Testis (tissue), 3 donors: ENCODE measurements around the gene ZDHHC8. TPM values are rescaled to one million over a fixed set of nuclear protein-coding genes. Genes with fewer than 3 reads are reported as not detected.

Experiments used
- DNase-seq: peaks from one replicate; pipeline ENCODE4 v3.0.0-alpha.2; 2019
- H3K27ac ChIP-seq, 2 donors: fragments of 200-600 bp; sonication (generic); one replicate each; pipeline ENCODE4 v1.5.1; 2019
- H3K27me3 ChIP-seq: fragments of 200-600 bp; sonication (generic); one replicate; pipeline ENCODE4 v1.5.1; 2019
- H3K36me3 ChIP-seq: fragments of 200-600 bp; sonication (generic); one replicate; pipeline ENCODE4 v1.5.1; 2017; ENCODE audit warnings: low read depth; ENCODE audit errors: missing control alignments
- H3K4me1 ChIP-seq: fragments of 200-600 bp; sonication (generic); one replicate; pipeline ENCODE4 v1.5.1; 2019
- H3K4me3 ChIP-seq, 2 donors: fragments of 200-600 bp; sonication (generic); one replicate each; pipeline ENCODE4 v1.5.1; 2017 to 2019
- H3K9me3 ChIP-seq: fragments of 200-600 bp; sonication (generic); one replicate; pipeline ENCODE4 v1.5.1; 2017
- POLR2A ChIP-seq: fragments of 450-650 bp; IDR thresholded peaks from one replicate; pipeline ENCODE4 v1.6.1; 2017; ENCODE audit warnings: antibody characterized with exemption, mild to moderate bottlenecking, moderate library complexity
- WGBS, 2 donors: methylation state at CpG; one replicate each; pipeline ENCODE4 v1.1.5; 2018; 5-methylcytosine and 5-hydroxymethylcytosine counted together
- intact Hi-C: fragments of 100-400 bp; cut with DNase I; formaldehyde crosslinking; loops from one replicate; pipeline ENCODE4 v1.15.1; 2023; ENCODE audit warnings: low total_unique reads
- polyA plus RNA-seq: library from polyadenylated mRNA; stranded (reverse); fragments of 350-450 nt; fragmentation: Illumina TruSeq; extraction: RNeasy Lipid Tissue Mini Kit (QIAGEN cat#74804); gene quantifications from one replicate; pipeline ENCODE4 v1.2.3, GENCODE V29; 2014; ENCODE audit warnings: low read depth, low replicate concordance; ENCODE audit not compliant: insufficient read depth
- total RNA-seq, 2 donors: library from RNA; depleted of rRNA; stranded (reverse); fragments of >200 nt; gene quantifications; one replicate each; pipeline ENCODE4 v1.2.3, GENCODE V29; 2016
- TF ChIP-seq, protein P1 (sequence below), 3 experiments: fragments of 450-650 bp in 2 of 3; fragments of 200-600 bp in 1 of 3; sonication (generic) in 1 of 3; IDR thresholded peaks; one replicate each; pipeline ENCODE4 v1.5.1; 2016 to 2019; ENCODE audit warnings: antibody characterized with exemption in 3 of 3, mild to moderate bottlenecking in 2 of 3, moderate library complexity in 1 of 3

The ZDHHC8 gene
- total and polyA plus RNA-seq, 3 donors from 2014 or later = 34.0 to 44.0 (median 40.9) TPM

DNA sequence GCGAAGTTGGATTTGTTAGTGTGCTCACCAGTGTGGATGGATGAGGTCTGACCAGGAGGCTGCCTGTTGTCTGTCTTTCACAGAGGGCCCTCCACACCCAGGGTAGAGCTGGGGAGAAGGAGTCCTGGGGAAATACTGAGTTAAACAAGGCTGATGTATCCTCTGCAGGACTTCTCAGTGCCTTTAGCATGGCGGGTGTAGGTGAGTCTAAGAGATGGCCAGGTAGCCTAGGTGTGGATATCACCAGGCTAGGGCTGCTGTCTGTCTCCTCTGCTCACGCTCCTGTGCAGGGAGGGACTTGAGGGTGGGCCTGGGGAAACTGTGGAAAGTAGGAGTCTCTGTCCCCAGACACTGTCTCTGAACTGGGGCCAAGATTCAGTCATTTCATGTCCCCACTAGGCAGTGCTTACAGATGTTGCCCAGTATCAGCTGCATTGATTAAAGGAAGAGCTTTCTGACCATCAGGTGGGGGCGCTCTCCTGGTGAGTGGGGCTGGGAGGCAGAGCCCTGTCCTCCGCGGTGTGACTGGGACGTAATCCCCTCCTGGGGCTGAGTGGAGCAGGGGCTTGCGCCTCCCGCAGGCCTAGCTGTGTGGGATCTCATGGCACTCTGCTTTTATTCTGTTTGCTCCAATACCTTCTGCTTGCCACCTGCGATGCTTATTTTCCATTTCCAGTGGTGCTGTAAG, 54.7 kb downstream of the ZDHHC8 start:
- DNase-seq = no peak
- no peaks in the 10 kb centered on the region for H3K4me1 ChIP-seq
- H3K27me3 ChIP-seq = no peaks in the 10 kb centered on the region
- H3K36me3 ChIP-seq = no peaks in the 10 kb centered on the region
- TF ChIP-seq, protein P1, sequence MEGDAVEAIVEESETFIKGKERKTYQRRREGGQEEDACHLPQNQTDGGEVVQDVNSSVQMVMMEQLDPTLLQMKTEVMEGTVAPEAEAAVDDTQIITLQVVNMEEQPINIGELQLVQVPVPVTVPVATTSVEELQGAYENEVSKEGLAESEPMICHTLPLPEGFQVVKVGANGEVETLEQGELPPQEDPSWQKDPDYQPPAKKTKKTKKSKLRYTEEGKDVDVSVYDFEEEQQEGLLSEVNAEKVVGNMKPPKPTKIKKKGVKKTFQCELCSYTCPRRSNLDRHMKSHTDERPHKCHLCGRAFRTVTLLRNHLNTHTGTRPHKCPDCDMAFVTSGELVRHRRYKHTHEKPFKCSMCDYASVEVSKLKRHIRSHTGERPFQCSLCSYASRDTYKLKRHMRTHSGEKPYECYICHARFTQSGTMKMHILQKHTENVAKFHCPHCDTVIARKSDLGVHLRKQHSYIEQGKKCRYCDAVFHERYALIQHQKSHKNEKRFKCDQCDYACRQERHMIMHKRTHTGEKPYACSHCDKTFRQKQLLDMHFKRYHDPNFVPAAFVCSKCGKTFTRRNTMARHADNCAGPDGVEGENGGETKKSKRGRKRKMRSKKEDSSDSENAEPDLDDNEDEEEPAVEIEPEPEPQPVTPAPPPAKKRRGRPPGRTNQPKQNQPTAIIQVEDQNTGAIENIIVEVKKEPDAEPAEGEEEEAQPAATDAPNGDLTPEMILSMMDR (IDR thresholded peaks at IDR 0.05) = no peak
- no peak for TF ChIP-seq POLR2A
- intact Hi-C loops = no loop called here
- H3K27ac ChIP-seq = no peak overlapping the region
- H3K9me3 ChIP-seq = no peaks in the 10 kb centered on the region
- no peak overlapping the region for H3K4me3 ChIP-seq
- 70 to 74% methylated on average over 10 of the region's 10 CpGs for WGBS, 2 donors

DNA sequence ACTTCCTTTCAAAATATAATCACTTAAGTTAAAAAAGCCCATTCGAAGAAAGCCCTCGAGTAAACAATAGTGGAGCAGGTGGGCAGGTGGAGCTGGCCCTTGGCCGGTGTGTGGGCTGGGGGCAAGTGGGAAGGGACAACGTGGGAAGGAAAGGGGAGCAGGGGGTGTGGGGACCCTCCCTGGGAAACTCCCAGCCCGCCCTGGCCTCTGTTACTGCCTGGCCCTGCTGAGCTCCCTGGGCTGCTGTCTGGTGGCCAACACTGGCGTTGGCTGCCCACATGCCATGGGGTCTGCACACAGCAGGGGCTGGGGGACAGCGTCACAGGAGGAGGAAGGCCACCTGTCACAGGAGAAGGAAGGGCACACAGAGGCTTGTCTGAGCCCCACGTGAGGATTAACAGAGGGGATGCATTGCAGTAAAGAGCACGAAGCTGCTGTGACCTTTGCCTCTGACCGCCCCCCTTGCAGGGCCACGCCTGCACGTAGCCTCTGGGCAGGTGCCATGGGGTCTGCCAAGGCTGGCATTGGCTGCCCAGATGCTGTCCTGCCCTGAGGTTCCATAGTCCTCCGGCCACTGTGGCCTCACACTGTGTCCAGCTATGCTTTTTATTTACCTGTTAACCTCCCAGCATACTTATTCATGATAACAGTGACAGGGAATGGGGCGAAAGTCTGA, 55.4 kb downstream of the ZDHHC8 start:
- no peaks in the 10 kb centered on the region for H3K27me3 ChIP-seq
- no peaks in the 10 kb centered on the region for H3K9me3 ChIP-seq
- no peaks in the 10 kb centered on the region for H3K4me1 ChIP-seq
- no peak for DNase-seq
- intact Hi-C loops = no loop called here
- no peak overlapping the region for H3K4me3 ChIP-seq
- TF ChIP-seq, protein P1 (IDR thresholded peaks at IDR 0.05) = no peak
- TF ChIP-seq POLR2A = no peak
- no peak overlapping the region for H3K27ac ChIP-seq
- H3K36me3 ChIP-seq = no peaks in the 10 kb centered on the region
- 71 to 77% methylated on average over 8 to 14 of the region's 14 CpGs for WGBS, 2 donors

- intact Hi-C loops = no loop called here
- no peak for DNase-seq
- Histone ChIP-seq H3K36me3 (no peaks in the 10 kb centered on the region), H3K4me3 (no peak overlapping the region), H3K4me1 (no peaks in the 10 kb centered on the region), H3K9me3 (no peaks in the 10 kb centered on the region), H3K27ac (no peak overlapping the region), H3K27me3 (no peaks in the 10 kb centered on the region)
- WGBS, 2 donors = 87 to 89% methylated on average over 4 to 12 of the region's 12 CpGs
- TF ChIP-seq POLR2A = no peak
- TF ChIP-seq, protein P1 (IDR thresholded peaks at IDR 0.05) = no peak
Observed at GRCh38 chr22:20187777-20188566, 56.4 kb downstream of the ZDHHC8 start.

- no peak for DNase-seq
- Histone ChIP-seq H3K9me3 (no peaks in the 10 kb centered on the region), H3K27ac (no peak overlapping the region), H3K4me1 (no peaks in the 10 kb centered on the region), H3K4me3 (no peak overlapping the region), H3K27me3 (no peaks in the 10 kb centered on the region), H3K36me3 (no peaks in the 10 kb centered on the region)
- TF ChIP-seq, protein P1 (IDR thresholded peaks at IDR 0.05) = no peak
- TF ChIP-seq POLR2A = no peak
- intact Hi-C loops = no loop called here
- WGBS, 2 donors = 94 to 97% methylated on average over 6 of the region's 6 CpGs
Observed at GRCh38 chr22:20188567-20188877, 56.9 kb downstream of the ZDHHC8 start.
